Esophagus squamous epithelium (tissue), 5 donors: ENCODE results near the gene DICER1. TPM values are rescaled to one million over a fixed set of nuclear protein-coding genes. Genes with fewer than 3 reads are reported as not detected.

Experiments used
- DNase-seq: peaks from one replicate; lab custom pipeline; 2025; lab: John Stamatoyannopoulos, UW
- H3K27ac ChIP-seq, 4 donors: fragments of 200-600 bp; sonication (generic); one replicate each; pipeline ENCODE4 v1.5.1; 2016 to 2019; ENCODE audit warnings: mild to moderate bottlenecking in 1 of 4
- H3K27me3 ChIP-seq, 4 donors: fragments of 200-600 bp; sonication (generic); 1 replicate in 3 of 4; 2 replicates in 1 of 4; pipeline versions ENCODE4 v1.5.1 to v1.6.0; 2017 to 2021; ENCODE audit warnings: antibody characterized with exemption in 1 of 4
- H3K36me3 ChIP-seq, 3 donors: fragments of 200-600 bp; sonication (generic); one replicate each; pipeline ENCODE4 v1.5.1; 2016 to 2019
- H3K4me1 ChIP-seq, 3 donors: fragments of 200-600 bp; sonication (generic); one replicate each; pipeline ENCODE4 v1.5.1; 2017 to 2019
- H3K4me3 ChIP-seq, 4 donors: fragments of 200-600 bp; sonication (generic); 1 replicate in 3 of 4; 2 replicates in 1 of 4; pipeline ENCODE4 v1.5.1; 2016 to 2019; ENCODE audit warnings: mild to moderate bottlenecking in 2 of 4, moderate library complexity in 1 of 4
- H3K9me3 ChIP-seq, 3 donors: fragments of 200-600 bp; sonication (generic); one replicate each; pipeline ENCODE4 v1.5.1; 2016 to 2019
- CTCF ChIP-seq, 6 experiments: fragments of 450-650 bp in 4 of 6; fragments of 200-600 bp in 2 of 6; sonication (generic) in 2 of 6; IDR thresholded peaks; one replicate each; pipeline ENCODE4 v1.5.1; 2016 to 2019; ENCODE audit warnings: antibody characterized with exemption in 6 of 6, mild to moderate bottlenecking in 4 of 6, moderate library complexity in 4 of 6
- POLR2A ChIP-seq, 4 donors: fragments of 450-650 bp; IDR thresholded peaks; one replicate each; pipeline ENCODE4 v1.6.1; 2017; ENCODE audit warnings: antibody characterized with exemption in 4 of 4, mild to moderate bottlenecking in 4 of 4, moderate library complexity in 3 of 4
- WGBS, 2 donors: methylation state at CpG; one replicate each; pipeline ENCODE4 v1.1.5; 2018; 5-methylcytosine and 5-hydroxymethylcytosine counted together
- intact Hi-C: fragments of 100-400 bp; cut with DNase I; formaldehyde crosslinking; loops from one replicate; pipeline ENCODE4 v1.15.0; 2022
- total RNA-seq, 4 donors: library from RNA; depleted of rRNA; stranded (reverse); fragments of >200 nt; gene quantifications; one replicate each; pipeline ENCODE4 v1.1.0, GENCODE V29; 2016
- donor health status: DM: yes; HTN: yes; CAD: no.

DICER1 gene
- total RNA-seq, 4 donors from 2014 or later: 39.4 to 79.7 (median 55.7) TPM

GRCh38 chr14:95057851-95058250 lies 99.5 kb downstream of the DICER1 start:
- 20 to 60% methylated on average over 1 to 8 of the region's 8 CpGs for WGBS, 2 donors
- Histone ChIP-seq H3K9me3 (no peaks in the 10 kb centered on the region), H3K27me3 (no peaks in the 10 kb centered on the region), H3K36me3 (no peaks in the 10 kb centered on the region), H3K4me3 (no peak overlapping the region), H3K4me1 (no peaks in the 10 kb centered on the region), H3K27ac (no peak overlapping the region)
- no peak for TF ChIP-seq CTCF (IDR thresholded peaks at IDR 0.05)
- TF ChIP-seq POLR2A (IDR thresholded peaks at IDR 0.05): no peak
- no peak for DNase-seq
- intact Hi-C loops: no loop called here

- DNase-seq: no peak
- H3K4me3 ChIP-seq: no peak overlapping the region
- intact Hi-C loops: no loop called here
- H3K9me3 ChIP-seq: no peaks in the 10 kb centered on the region
- H3K4me1 ChIP-seq: no peaks in the 10 kb centered on the region
- no peaks in the 10 kb centered on the region for H3K27me3 ChIP-seq
- no peak overlapping the region for H3K27ac ChIP-seq
- WGBS, 2 donors: 70 to 75% methylated on average over 8 of the region's 8 CpGs
- TF ChIP-seq CTCF (IDR thresholded peaks at IDR 0.05): no peak
- TF ChIP-seq POLR2A (IDR thresholded peaks at IDR 0.05): no peak
- H3K36me3 ChIP-seq: no peaks in the 10 kb centered on the region
Observed at GRCh38 chr14:95057147-95057546, 100.2 kb downstream of the DICER1 start.

- Histone ChIP-seq H3K4me1 (no peaks in the 10 kb centered on the region), H3K4me3 (no peak overlapping the region), H3K36me3 (no peaks in the 10 kb centered on the region), H3K27ac (no peak overlapping the region), H3K27me3 (no peaks in the 10 kb centered on the region), H3K9me3 (no peaks in the 10 kb centered on the region)
- intact Hi-C loops: no loop called here
- TF ChIP-seq CTCF (IDR thresholded peaks at IDR 0.05) (no peak), POLR2A (IDR thresholded peaks at IDR 0.05) (no peak)
- no peak for DNase-seq
- 49 to 64% methylated on average over 7 to 8 of the region's 10 CpGs for WGBS, 2 donors
Observed at GRCh38 chr14:95056476-95056875, 100.9 kb downstream of the DICER1 start.

- intact Hi-C loops: no loop called here
- WGBS, 2 donors: 83 to 97% methylated on average over 5 of the region's 7 CpGs
Observed at GRCh38 chr14:95055318-95055717, 102.0 kb downstream of the DICER1 start.

More at GRCh38 chr14:95055318-95055717, 102.0 kb downstream of the DICER1 start:
- Histone ChIP-seq H3K27ac (no peak overlapping the region), H3K4me3 (no peak overlapping the region), H3K27me3 (no peaks in the 10 kb centered on the region), H3K36me3 (no peaks in the 10 kb centered on the region), H3K9me3 (no peaks in the 10 kb centered on the region), H3K4me1 (no peaks in the 10 kb centered on the region)
- TF ChIP-seq POLR2A (IDR thresholded peaks at IDR 0.05) (no peak), CTCF (IDR thresholded peaks at IDR 0.05) (no peak)
- no peak for DNase-seq
